ENCODE measurements around the gene MANF. TPM values are rescaled to one million over a fixed set of nuclear protein-coding genes. Genes with fewer than 3 reads are reported as not detected.
A peak's percentile ranks its signal among the peaks of the same experiment; 100 is the strongest.
"Not testable (repeated sequence)": the region's sequence is repeated elsewhere in the genome, so short reads cannot be mapped to it uniquely, and the experiment has no call there.

Gene MANF
- polyA plus RNA-seq, 1 experiment, result 79.5 TPM

DNA sequence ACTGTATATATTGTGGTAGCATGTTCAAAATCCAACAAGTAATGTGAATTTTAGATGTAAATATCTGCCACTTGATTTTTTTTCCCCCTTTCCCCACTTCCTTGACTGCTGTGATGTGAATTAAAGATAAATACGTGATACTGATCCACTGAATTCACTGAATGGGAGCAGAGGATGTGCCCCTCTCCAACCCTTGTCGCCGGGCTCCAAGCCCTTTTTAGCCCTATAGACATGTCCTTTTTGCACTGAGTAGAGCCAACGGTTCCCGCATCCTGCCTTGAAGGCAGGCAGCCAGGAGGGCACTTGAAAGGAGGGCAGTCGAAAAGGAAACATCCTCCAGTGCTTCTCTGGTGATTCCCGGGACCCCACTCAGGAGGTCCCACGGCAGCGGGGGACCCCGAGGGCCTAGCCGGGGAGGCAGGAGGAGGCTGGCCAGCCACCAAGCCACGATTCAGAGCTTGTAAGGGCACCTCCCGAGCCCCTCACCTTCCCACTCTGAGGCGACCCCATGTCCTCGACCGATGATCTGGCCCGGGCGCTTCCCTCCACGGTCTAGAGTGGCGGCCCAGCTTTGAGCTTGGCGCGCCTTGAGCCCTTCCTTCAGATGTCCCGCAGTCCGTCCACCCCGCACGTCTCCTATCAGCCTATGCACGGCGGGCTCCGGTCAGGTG is 901 bp upstream of the MANF start:
- no peak for DNase-seq (ENCODE audit: low read depth, low spot score)
- ChIA-PET POLR2A (interaction anchor here (1.6 to 1.8 kb wide), 2 partner anchors 44 to 815 kb away, joined by 8 to 9 read pairs; partner anchors contain the start of gene HEMK1), CTCF (interaction anchor here (2.8 to 6.7 kb wide), 2 partner anchors 284 to 768 kb away, joined by 9 to 39 read pairs; no protein-coding TSS in a partner anchor)
- TF ChIP-seq CTCF (IDR thresholded peaks at IDR 0.05; ENCODE audit: low read depth, low read length), result no peak
- Histone ChIP-seq H3K27me3 (ENCODE audit: control insufficient read depth, insufficient read depth, low read length) (no peaks in the 10 kb centered on the region), H3K27ac (ENCODE audit: low read depth, low read length) (peak overlapping the region; percentile 85), H3K4me3 (ENCODE audit: low read depth, low read length) (peak overlapping the region; percentile 97), H3K9me3 (ENCODE audit: control insufficient read depth, insufficient read depth, low read length) (no peaks in the 10 kb centered on the region; the same call in 1 of the 2 replicates)

DNA sequence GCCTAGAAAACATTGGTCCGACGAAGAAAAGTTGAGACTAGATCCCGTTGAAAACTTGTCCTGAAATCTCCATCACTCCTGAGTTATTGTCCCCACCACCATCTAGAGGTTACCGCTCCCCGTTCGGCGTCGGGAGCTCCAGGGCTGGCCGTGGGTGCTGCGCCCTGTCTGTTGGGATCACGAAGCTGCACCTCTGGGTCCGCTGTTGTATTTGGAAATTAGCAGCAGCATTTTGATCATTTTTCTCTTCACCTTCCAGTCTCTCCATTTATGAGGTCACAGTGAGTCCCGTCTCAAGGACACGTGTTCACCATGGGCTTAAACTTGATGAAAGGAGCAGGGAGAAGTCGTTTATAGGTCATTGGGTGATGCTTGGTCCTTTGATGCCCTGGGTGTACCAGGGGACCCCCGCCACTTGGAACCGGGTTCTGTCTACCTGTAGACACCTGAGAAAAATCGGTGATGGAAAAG is 565 bp downstream of the MANF start:
- POLR2A ChIA-PET, result interaction anchor here (0.6 to 1.8 kb wide), 9 partner anchors 8 to 817 kb away, joined by 3 to 9 read pairs (median 8); partner anchors contain the start of genes HEMK1, MAPKAPK3 and RRP9
- no peak for DNase-seq (ENCODE audit: low read depth, low spot score)
- Histone ChIP-seq H3K27ac (ENCODE audit: low read depth, low read length) (no peak overlapping the region), H3K4me3 (ENCODE audit: low read depth, low read length) (peak overlapping the region; percentile 84), H3K9me3 (ENCODE audit: control insufficient read depth, insufficient read depth, low read length) (no peaks in the 10 kb centered on the region; the same call in 1 of the 2 replicates), H3K27me3 (ENCODE audit: control insufficient read depth, insufficient read depth, low read length) (no peaks in the 10 kb centered on the region)
- CTCF ChIA-PET, result interaction anchor here (1.4 to 6.7 kb wide), 4 partner anchors 45 to 770 kb away, joined by 5 to 39 read pairs (median 6); no protein-coding TSS in a partner anchor
- TF ChIP-seq CTCF (IDR thresholded peaks at IDR 0.05; ENCODE audit: low read depth, low read length), result no peak

- Histone ChIP-seq H3K4me3 (ENCODE audit: low read depth, low read length) (peak overlapping the region; percentile 84), H3K27me3 (ENCODE audit: control insufficient read depth, insufficient read depth, low read length) (no peaks in the 10 kb centered on the region), H3K27ac (ENCODE audit: low read depth, low read length) (no peak overlapping the region), H3K9me3 (ENCODE audit: control insufficient read depth, insufficient read depth, low read length) (no peaks in the 10 kb centered on the region; the same call in 1 of the 2 replicates)
- TF ChIP-seq CTCF (IDR thresholded peaks at IDR 0.05; ENCODE audit: low read depth, low read length), result peak; percentile 10; the same call in 1 of the 2 replicates
- POLR2A ChIA-PET, result interaction anchor here (1.1 to 1.8 kb wide), 5 partner anchors 9 to 817 kb away, joined by 4 to 9 read pairs (median 8); partner anchors contain the start of genes HEMK1 and RRP9
- CTCF ChIA-PET, result interaction anchor here (1.4 to 6.7 kb wide), 4 partner anchors 46 to 770 kb away, joined by 5 to 39 read pairs (median 6); no protein-coding TSS in a partner anchor
- DNase-seq (ENCODE audit: low read depth, low spot score), result no peak
Observed at GRCh38 chr3:51386159-51386851, 1.2 kb downstream of the MANF start.

DNA sequence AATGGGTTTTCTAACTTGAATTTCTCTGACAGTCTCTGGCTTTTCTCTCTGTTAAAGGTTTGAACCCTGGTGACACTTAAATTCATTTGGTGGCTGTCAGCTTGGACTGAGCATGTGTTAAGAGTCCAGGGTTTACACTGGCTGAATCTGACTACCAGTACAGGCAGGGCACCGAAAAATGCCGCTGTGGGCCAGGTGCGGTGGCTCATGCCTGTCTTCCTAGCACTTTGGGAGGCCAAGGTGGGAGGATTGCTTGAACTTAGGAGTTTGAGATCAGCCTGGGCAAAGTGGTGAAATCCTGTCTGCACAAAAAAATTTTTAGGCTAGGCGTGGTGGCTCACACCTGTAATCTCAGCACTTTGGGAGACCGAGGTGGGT is 1.8 kb downstream of the MANF start:
- no peak for TF ChIP-seq CTCF (IDR thresholded peaks at IDR 0.05; ENCODE audit: low read depth, low read length)
- H3K27ac ChIP-seq (ENCODE audit: low read depth, low read length), result no peak overlapping the region
- POLR2A ChIA-PET, result no interaction called here
- CTCF ChIA-PET, result interaction anchor here (1.4 to 6.7 kb wide), 3 partner anchors 46 to 771 kb away, joined by 5 to 39 read pairs (median 6); no protein-coding TSS in a partner anchor
- no peak for DNase-seq (ENCODE audit: low read depth, low spot score)
- H3K9me3 ChIP-seq (ENCODE audit: control insufficient read depth, insufficient read depth, low read length), result no peaks in the 10 kb centered on the region; the same call in 1 of the 2 replicates
- peak overlapping the region; percentile 84 for H3K4me3 ChIP-seq (ENCODE audit: low read depth, low read length)
- H3K27me3 ChIP-seq (ENCODE audit: control insufficient read depth, insufficient read depth, low read length), result no peaks in the 10 kb centered on the region

DNA sequence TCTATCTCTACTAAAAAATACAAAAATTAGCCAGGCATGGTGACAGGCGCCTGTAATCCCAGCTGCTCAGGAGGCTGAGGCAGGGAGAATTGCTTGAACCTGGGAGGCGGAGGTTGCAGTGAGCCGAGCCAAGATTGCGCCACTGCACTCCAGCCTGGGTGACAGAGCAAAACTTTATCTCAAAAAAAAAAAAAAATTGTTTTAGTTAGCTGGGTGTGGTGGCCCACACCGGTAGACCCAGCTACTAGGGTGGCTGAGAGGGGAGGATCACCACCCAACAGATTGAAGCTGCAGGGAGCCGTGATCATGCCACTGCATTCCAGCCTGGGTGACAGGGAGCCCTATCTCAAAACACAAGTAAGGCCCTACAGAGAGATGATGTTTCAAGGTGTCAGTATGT is 2.2 kb downstream of the MANF start:
- H3K4me3 ChIP-seq (ENCODE audit: low read depth, low read length), result peak overlapping the region; percentile 29
- DNase-seq (ENCODE audit: low read depth, low spot score), result not testable (repeated sequence)
- CTCF ChIA-PET, result interaction anchor here (1.2 to 6.7 kb wide), 3 partner anchors 9 to 771 kb away, joined by 4 to 55 read pairs (median 39); no protein-coding TSS in a partner anchor

More for the DNA sequence above, 2.2 kb downstream of the MANF start:
- POLR2A ChIA-PET, result interaction anchor here (0.6 to 0.7 kb wide), 2 partner anchors 794 to 902 kb away, joined by 3 read pairs; no protein-coding TSS in a partner anchor
- not testable (repeated sequence) for H3K9me3 ChIP-seq (ENCODE audit: control insufficient read depth, insufficient read depth, low read length); H3K27ac ChIP-seq (ENCODE audit: low read depth, low read length); H3K27me3 ChIP-seq (ENCODE audit: control insufficient read depth, insufficient read depth, low read length)

Data from AG04450 (cell line).